Measurements from ENCODE around the gene LCE1D.

The LCE1D gene

GRCh38 chr1:152774875-152775274 is 21.6 kb upstream of the LCE1D start, which contains the start of gene LCE1F:
TSS of gene LCE1F (plus strand) at chr1:152775140. CDS start at chr1:152776372, 1,232 bp downstream.
- Histone ChIP-seq H2BK5ac (ENCODE audit: low read length) (no peak within 1 kb of the TSS), H3K36me3 (replicated peaks in 1 of 2; ENCODE audit: control insufficient read depth in 2 of 2, insufficient read depth in 2 of 2, low read length in 2 of 2) (no peaks in the 10 kb centered on the region), H3K4ac (ENCODE audit: low read length) (no peak within 1 kb of the TSS), H3K4me3 (ENCODE audit: low read length in 2 of 2) (no peak within 1 kb of the TSS), H3K14ac (ENCODE audit: low read length) (no peak within 1 kb of the TSS), H2BK120ac (ENCODE audit: low read depth, low read length) (no peak within 1 kb of the TSS), H3K27ac (replicated peaks; ENCODE audit: low read length) (no peak within 1 kb of the TSS), H3K9me3 (replicated peaks in 1 of 2; ENCODE audit: control insufficient read depth in 2 of 2, insufficient read depth in 1 of 2, low read depth in 1 of 2, low read length in 2 of 2) (peaks cover 0 to 17% of the 10 kb centered on the region in 2 donors), H3K79me1 (ENCODE audit: low read depth, low read length) (no peaks in the 10 kb centered on the region), H3K23ac (ENCODE audit: low read depth, low read length, poor library complexity) (no peak within 1 kb of the TSS), H2AFZ (ENCODE audit: low read length) (no peak within 1 kb of the TSS), H2BK15ac (ENCODE audit: low read length) (no peak within 1 kb of the TSS), H3K9ac (ENCODE audit: low read depth, low read length, poor library complexity) (no peak within 1 kb of the TSS), H4K91ac (ENCODE audit: low read depth, low read length, poor library complexity) (no peak within 1 kb of the TSS), H3K4me2 (ENCODE audit: insufficient read depth, low read length, poor library complexity, severe bottlenecking) (no peak within 1 kb of the TSS), H4K8ac (ENCODE audit: low read depth, low read length) (no peak within 1 kb of the TSS), H3K27me3 (ENCODE audit: control insufficient read depth in 3 of 3, insufficient read depth in 3 of 3, low read depth in 1 of 3, low read length in 3 of 3) (no peaks in the 10 kb centered on the region), H3K18ac (ENCODE audit: low read length) (no peak within 1 kb of the TSS), H2BK12ac (ENCODE audit: low read length) (no peak within 1 kb of the TSS), H3K4me1 (ENCODE audit: control insufficient read depth in 2 of 2, insufficient read depth in 1 of 2, low read depth in 1 of 2, low read length in 2 of 2) (no peaks in the 10 kb centered on the region), H2AK5ac (ENCODE audit: low read depth, low read length) (no peak within 1 kb of the TSS)
- WGBS, 2 donors (ENCODE audit: extremely low coverage in 2 of 2, insufficient read length in 2 of 2, insufficient replicate concordance in 1 of 2) = no CpG with 5 or more reads among the region's 6 CpGs
- DNase-seq (ENCODE audit: low spot score) = no peak

DNA sequence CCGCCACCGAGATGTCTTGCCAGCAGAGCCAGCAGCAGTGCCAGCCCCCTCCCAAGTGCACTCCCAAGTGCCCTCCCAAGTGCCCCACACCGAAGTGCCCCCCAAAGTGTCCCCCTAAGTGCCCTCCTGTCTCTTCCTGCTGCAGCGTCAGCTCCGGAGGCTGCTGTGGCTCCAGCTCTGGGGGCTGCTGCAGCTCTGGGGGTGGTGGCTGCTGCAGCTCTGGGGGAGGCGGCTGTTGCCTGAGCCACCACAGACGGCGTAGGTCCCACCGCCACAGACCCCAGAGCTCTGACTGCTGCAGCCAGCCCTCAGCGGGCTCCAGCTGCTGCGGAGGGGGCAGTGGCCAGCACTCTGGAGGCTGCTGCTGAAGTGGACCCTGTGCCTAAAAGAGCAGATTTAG is 20.2 kb upstream of the LCE1D start:
- Histone ChIP-seq H3K27ac (replicated peaks; ENCODE audit: low read length) (no peak overlapping the region), H3K4me2 (ENCODE audit: insufficient read depth, low read length, poor library complexity, severe bottlenecking) (no peak overlapping the region), H4K91ac (ENCODE audit: low read depth, low read length, poor library complexity) (no peak overlapping the region), H4K8ac (ENCODE audit: low read depth, low read length) (no peak overlapping the region), H2BK5ac (ENCODE audit: low read length) (no peak overlapping the region), H3K18ac (ENCODE audit: low read length) (no peak overlapping the region), H2BK120ac (ENCODE audit: low read depth, low read length) (no peak overlapping the region), H3K4me3 (ENCODE audit: low read length in 2 of 2) (no peak overlapping the region), H3K9me3 (replicated peaks in 1 of 2; ENCODE audit: control insufficient read depth in 2 of 2, insufficient read depth in 1 of 2, low read depth in 1 of 2, low read length in 2 of 2) (peaks cover 0 to 17% of the 10 kb centered on the region in 2 donors), H2AFZ (ENCODE audit: low read length) (no peak overlapping the region), H3K4ac (ENCODE audit: low read length) (no peak overlapping the region), H3K27me3 (ENCODE audit: control insufficient read depth in 3 of 3, insufficient read depth in 3 of 3, low read depth in 1 of 3, low read length in 3 of 3) (no peaks in the 10 kb centered on the region), H2AK5ac (ENCODE audit: low read depth, low read length) (no peak overlapping the region), H3K79me1 (ENCODE audit: low read depth, low read length) (no peaks in the 10 kb centered on the region), H3K14ac (ENCODE audit: low read length) (no peak overlapping the region), H3K23ac (ENCODE audit: low read depth, low read length, poor library complexity) (no peak overlapping the region), H3K4me1 (ENCODE audit: control insufficient read depth in 2 of 2, insufficient read depth in 1 of 2, low read depth in 1 of 2, low read length in 2 of 2) (no peaks in the 10 kb centered on the region), H3K36me3 (replicated peaks in 1 of 2; ENCODE audit: control insufficient read depth in 2 of 2, insufficient read depth in 2 of 2, low read length in 2 of 2) (no peaks in the 10 kb centered on the region), H2BK12ac (ENCODE audit: low read length) (no peak overlapping the region), H3K9ac (ENCODE audit: low read depth, low read length, poor library complexity) (no peak overlapping the region), H2BK15ac (ENCODE audit: low read length) (no peak overlapping the region)
- WGBS, 2 donors (ENCODE audit: extremely low coverage in 2 of 2, insufficient read length in 2 of 2, insufficient replicate concordance in 1 of 2) = no CpG with 5 or more reads among the region's 11 CpGs
- DNase-seq (ENCODE audit: low spot score) = no peak

GRCh38 chr1:152777510-152778137 is 18.9 kb upstream of the LCE1D start:
- no peak overlapping the region for H3K14ac ChIP-seq (ENCODE audit: low read length)
- H4K8ac ChIP-seq (ENCODE audit: low read depth, low read length) = no peak overlapping the region
- no peak overlapping the region for H3K23ac ChIP-seq (ENCODE audit: low read depth, low read length, poor library complexity)
- H2BK5ac ChIP-seq (ENCODE audit: low read length) = no peak overlapping the region
- H3K9me3 ChIP-seq (replicated peaks in 1 of 2; ENCODE audit: control insufficient read depth in 2 of 2, insufficient read depth in 1 of 2, low read depth in 1 of 2, low read length in 2 of 2) = peaks cover 0 to 14% of the 10 kb centered on the region in 2 donors
- no peak overlapping the region for H3K9ac ChIP-seq (ENCODE audit: low read depth, low read length, poor library complexity)
- no peak overlapping the region for H2AK5ac ChIP-seq (ENCODE audit: low read depth, low read length)
- H3K18ac ChIP-seq (ENCODE audit: low read length) = no peak overlapping the region
- H3K4me2 ChIP-seq (ENCODE audit: insufficient read depth, low read length, poor library complexity, severe bottlenecking) = no peak overlapping the region
- no CpG with 5 or more reads among the region's 4 CpGs for WGBS, 2 donors (ENCODE audit: extremely low coverage in 2 of 2, insufficient read length in 2 of 2, insufficient replicate concordance in 1 of 2)
- no peaks in the 10 kb centered on the region for H3K36me3 ChIP-seq (replicated peaks in 1 of 2; ENCODE audit: control insufficient read depth in 2 of 2, insufficient read depth in 2 of 2, low read length in 2 of 2)
- no peak overlapping the region for H3K4ac ChIP-seq (ENCODE audit: low read length)
- no peaks in the 10 kb centered on the region for H3K27me3 ChIP-seq (ENCODE audit: control insufficient read depth in 3 of 3, insufficient read depth in 3 of 3, low read depth in 1 of 3, low read length in 3 of 3)
- H3K4me3 ChIP-seq (ENCODE audit: low read length in 2 of 2) = no peak overlapping the region
- no peak for DNase-seq (ENCODE audit: low spot score)
- H2BK12ac ChIP-seq (ENCODE audit: low read length) = no peak overlapping the region
- H2BK15ac ChIP-seq (ENCODE audit: low read length) = no peak overlapping the region
- H2BK120ac ChIP-seq (ENCODE audit: low read depth, low read length) = no peak overlapping the region
- no peak overlapping the region for H4K91ac ChIP-seq (ENCODE audit: low read depth, low read length, poor library complexity)
- no peaks in the 10 kb centered on the region for H3K4me1 ChIP-seq (ENCODE audit: control insufficient read depth in 2 of 2, insufficient read depth in 1 of 2, low read depth in 1 of 2, low read length in 2 of 2)
- no peak overlapping the region for H2AFZ ChIP-seq (ENCODE audit: low read length)
- H3K27ac ChIP-seq (replicated peaks; ENCODE audit: low read length) = no peak overlapping the region
- H3K79me1 ChIP-seq (ENCODE audit: low read depth, low read length) = no peaks in the 10 kb centered on the region

DNA sequence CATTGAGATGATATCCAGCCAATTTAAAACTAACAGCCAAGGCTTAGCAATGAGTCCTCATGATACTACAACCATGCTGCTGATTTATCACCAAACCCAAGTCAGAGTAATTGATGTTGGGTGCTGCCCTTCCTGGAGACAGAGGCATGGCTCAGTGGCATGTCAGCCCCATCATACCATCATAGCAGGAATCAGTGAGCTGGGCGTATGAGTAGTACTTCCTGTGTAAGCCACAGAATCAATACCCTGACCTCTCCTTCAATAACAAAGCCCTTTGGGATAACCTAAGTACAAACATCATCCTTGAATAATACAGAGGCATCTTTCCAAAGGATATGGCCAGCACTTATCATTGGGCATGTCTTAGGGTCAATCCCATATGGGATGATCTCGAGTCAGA is 13.4 kb upstream of the LCE1D start:
- no peak overlapping the region for H3K14ac ChIP-seq (ENCODE audit: low read length)
- H2BK12ac ChIP-seq (ENCODE audit: low read length) = no peak overlapping the region
- no peak overlapping the region for H3K4ac ChIP-seq (ENCODE audit: low read length)
- no peak overlapping the region for H3K9ac ChIP-seq (ENCODE audit: low read depth, low read length, poor library complexity)
- WGBS, 2 donors (ENCODE audit: extremely low coverage in 2 of 2, insufficient read length in 2 of 2, insufficient replicate concordance in 1 of 2) = no CpG with 5 or more reads among the region's 2 CpGs
- H4K8ac ChIP-seq (ENCODE audit: low read depth, low read length) = no peak overlapping the region
- H2BK120ac ChIP-seq (ENCODE audit: low read depth, low read length) = no peak overlapping the region
- H3K4me2 ChIP-seq (ENCODE audit: insufficient read depth, low read length, poor library complexity, severe bottlenecking) = no peak overlapping the region
- H2BK15ac ChIP-seq (ENCODE audit: low read length) = no peak overlapping the region
- no peak overlapping the region for H4K91ac ChIP-seq (ENCODE audit: low read depth, low read length, poor library complexity)
- no peaks in the 10 kb centered on the region for H3K4me1 ChIP-seq (ENCODE audit: control insufficient read depth in 2 of 2, insufficient read depth in 1 of 2, low read depth in 1 of 2, low read length in 2 of 2)
- H3K27ac ChIP-seq (replicated peaks; ENCODE audit: low read length) = no peak overlapping the region
- no peak overlapping the region for H3K4me3 ChIP-seq (ENCODE audit: low read length in 2 of 2)
- H2AFZ ChIP-seq (ENCODE audit: low read length) = no peak overlapping the region
- H3K23ac ChIP-seq (ENCODE audit: low read depth, low read length, poor library complexity) = no peak overlapping the region
- peaks cover 0 to 16% of the 10 kb centered on the region in 2 donors for H3K9me3 ChIP-seq (replicated peaks in 1 of 2; ENCODE audit: control insufficient read depth in 2 of 2, insufficient read depth in 1 of 2, low read depth in 1 of 2, low read length in 2 of 2)
- H3K36me3 ChIP-seq (replicated peaks in 1 of 2; ENCODE audit: control insufficient read depth in 2 of 2, insufficient read depth in 2 of 2, low read length in 2 of 2) = no peaks in the 10 kb centered on the region
- H3K27me3 ChIP-seq (ENCODE audit: control insufficient read depth in 3 of 3, insufficient read depth in 3 of 3, low read depth in 1 of 3, low read length in 3 of 3) = peaks cover 0 to 6% (median 0%) of the 10 kb centered on the region in 3 experiments
- DNase-seq (ENCODE audit: low spot score) = no peak
- H3K18ac ChIP-seq (ENCODE audit: low read length) = no peak overlapping the region
- no peak overlapping the region for H2AK5ac ChIP-seq (ENCODE audit: low read depth, low read length)
- no peaks in the 10 kb centered on the region for H3K79me1 ChIP-seq (ENCODE audit: low read depth, low read length)
- H2BK5ac ChIP-seq (ENCODE audit: low read length) = no peak overlapping the region

Data from neuronal stem cell (in vitro differentiated cells).